ENCODE measurements around the gene PLEKHG5.

The PLEKHG5 gene

DNA sequence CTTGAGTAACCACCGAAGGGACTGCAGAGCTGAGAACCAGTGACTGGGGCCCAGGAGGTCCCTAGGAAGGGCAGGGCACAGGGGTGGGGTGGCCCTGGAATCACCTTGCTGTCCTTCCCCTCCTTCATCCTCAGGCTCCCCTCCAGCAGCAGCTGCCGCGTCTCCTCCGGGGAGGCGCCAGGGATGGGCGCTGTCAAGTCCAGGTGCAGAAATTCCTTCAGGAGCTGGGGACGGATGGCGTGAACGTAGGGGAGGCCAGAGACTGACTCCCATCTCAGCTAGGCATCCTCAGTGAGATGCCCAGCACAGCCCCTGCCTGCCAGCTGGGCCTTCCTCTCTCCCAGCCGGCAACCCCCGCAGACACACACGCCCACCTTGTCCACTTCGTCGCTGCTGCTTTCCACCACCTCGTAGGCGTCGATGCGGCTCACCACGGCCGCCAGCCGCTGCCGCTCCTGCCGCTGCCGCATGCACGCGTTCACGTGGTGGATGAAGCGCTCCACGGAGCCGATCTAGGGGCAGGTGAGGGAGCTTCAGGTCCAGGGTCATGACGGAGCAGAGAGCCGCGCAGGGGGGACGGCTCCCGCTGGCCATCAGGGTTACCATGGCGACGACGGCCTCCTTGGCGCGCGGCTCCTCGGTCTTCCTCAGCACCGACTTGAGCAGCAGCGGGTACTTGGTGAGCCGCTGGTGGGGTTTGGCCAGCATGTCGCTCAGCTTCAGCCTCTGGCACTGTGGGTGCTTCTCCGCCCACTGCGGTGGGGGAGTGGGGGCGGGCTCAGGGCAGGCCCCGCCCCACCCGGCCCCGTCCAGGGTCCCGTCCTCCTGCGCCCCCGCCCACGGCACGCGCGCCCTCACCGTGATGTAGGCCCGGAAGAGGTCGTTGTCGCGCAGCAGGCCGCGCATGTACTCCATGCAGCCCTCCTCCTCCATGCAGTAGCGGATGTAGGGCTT is 21.1 kb downstream of the PLEKHG5 start:
- no peak for TF ChIP-seq ZFX (IDR thresholded peaks at IDR 0.05)
- TF ChIP-seq, protein P1, sequence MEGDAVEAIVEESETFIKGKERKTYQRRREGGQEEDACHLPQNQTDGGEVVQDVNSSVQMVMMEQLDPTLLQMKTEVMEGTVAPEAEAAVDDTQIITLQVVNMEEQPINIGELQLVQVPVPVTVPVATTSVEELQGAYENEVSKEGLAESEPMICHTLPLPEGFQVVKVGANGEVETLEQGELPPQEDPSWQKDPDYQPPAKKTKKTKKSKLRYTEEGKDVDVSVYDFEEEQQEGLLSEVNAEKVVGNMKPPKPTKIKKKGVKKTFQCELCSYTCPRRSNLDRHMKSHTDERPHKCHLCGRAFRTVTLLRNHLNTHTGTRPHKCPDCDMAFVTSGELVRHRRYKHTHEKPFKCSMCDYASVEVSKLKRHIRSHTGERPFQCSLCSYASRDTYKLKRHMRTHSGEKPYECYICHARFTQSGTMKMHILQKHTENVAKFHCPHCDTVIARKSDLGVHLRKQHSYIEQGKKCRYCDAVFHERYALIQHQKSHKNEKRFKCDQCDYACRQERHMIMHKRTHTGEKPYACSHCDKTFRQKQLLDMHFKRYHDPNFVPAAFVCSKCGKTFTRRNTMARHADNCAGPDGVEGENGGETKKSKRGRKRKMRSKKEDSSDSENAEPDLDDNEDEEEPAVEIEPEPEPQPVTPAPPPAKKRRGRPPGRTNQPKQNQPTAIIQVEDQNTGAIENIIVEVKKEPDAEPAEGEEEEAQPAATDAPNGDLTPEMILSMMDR (conservative IDR thresholded peaks at IDR 0.05) = no peak
- H3K27ac ChIP-seq = no peak overlapping the region

DNA sequence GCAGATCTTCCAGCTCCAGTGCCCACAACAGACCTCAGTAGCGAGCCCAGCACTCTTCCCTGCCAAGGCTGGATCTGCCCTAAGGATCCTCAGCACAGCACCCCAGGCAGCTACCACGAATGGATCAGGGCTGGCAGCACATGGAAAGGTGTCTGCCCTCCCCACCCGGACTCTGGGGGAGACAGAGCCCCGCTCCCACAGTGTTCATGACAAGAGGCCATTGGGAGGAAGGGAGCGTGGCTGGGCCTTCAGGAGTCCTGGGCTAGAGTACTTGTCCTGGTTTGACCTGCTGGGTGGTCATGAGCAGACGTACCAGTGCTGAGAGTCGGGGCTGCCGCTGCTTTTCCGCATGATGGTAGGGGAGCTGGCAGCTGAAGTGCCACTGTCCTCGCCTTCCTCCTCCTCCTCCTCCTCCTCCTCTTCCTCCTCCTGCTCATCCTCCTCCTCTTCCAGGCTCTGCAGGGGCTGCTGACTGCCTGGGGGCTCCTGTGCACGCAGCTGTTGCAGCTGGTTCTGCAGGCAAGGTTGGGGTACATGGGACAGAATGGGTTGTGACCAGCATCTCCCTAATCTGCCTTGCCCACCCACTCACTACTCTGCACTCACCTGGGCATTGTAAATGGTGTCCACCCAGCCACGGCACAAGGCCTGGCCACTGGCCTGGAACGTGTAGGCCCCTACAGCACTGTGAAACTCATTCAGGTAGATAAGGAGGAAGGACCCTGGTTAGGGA is 22.6 kb downstream of the PLEKHG5 start:
- H3K27ac ChIP-seq = no peak overlapping the region
- TF ChIP-seq, protein P1 (conservative IDR thresholded peaks at IDR 0.05) = no peak
- no peak for TF ChIP-seq ZFX (IDR thresholded peaks at IDR 0.05)

DNA sequence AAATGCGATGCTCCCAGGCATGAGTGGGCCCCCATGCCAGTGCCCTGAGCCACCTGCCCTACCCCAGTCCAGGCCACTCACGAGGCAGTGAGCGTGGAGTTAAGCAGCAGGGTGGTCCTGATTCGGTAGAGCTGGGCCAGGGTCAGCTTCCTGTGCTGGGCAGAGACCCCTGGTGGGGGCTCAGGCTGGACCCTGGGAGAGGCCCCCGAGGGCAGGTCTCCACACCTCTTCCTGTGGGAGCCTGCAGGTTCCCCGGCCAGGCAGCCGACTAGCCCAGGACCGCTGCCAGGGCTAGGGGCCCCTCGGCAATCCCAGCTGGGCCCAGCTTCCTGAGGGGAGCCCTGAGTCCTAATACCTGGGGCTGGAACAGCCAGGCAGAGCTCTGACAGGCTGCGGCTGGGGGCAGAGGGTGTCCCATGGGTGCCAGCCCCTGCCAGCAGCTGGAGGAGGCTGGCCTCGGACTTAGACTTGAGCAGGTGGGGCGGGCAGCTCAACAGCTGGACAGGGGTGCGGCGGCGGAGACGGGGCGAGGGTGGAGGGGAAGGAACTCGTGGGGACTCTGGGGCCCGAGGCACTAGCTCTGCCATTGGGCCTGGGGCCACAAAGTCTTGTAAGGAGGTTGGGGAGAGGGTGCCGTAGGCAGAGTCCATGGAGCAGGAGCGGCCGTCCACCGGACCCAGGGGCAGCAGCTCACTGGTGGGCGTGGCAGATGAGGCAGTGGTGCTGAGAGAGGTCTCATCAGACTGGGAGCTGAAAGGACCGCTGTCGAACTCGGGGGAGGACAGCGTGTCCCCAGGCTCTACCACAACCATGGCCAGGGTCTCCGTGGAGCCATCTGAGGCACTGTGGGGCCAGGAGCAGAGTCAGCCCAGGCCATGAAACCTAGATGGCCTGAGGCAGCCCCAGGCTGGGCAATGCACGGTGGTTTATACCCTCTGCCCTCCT is 23.5 kb downstream of the PLEKHG5 start:
- no peak overlapping the region for H3K27ac ChIP-seq
- TF ChIP-seq, protein P1 (conservative IDR thresholded peaks at IDR 0.05) = no peak
- TF ChIP-seq ZFX (IDR thresholded peaks at IDR 0.05) = no peak

DNA sequence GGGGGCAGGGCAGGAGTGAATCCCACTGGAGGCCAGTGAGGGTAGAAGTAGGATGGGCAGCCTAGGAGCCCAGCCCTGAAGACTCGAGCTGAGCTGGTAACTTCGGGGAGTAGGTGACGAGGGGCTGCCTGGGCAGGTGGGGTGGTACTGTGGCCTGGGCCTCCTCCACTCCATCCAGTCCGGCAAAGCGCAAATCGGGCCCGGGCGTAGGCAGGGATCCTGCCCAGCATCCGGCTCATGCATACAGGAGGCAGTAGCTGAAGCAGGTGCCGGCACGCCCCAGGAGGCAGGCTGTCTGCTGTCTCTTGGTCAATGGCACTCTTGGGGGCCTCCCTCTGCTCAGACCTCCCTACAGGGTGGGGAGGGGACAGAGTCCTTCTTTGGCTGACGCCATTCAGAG is 24.2 kb downstream of the PLEKHG5 start:
- no peak for TF ChIP-seq ZFX (IDR thresholded peaks at IDR 0.05)
- TF ChIP-seq, protein P1 (conservative IDR thresholded peaks at IDR 0.05) = no peak
- no peak overlapping the region for H3K27ac ChIP-seq

DNA sequence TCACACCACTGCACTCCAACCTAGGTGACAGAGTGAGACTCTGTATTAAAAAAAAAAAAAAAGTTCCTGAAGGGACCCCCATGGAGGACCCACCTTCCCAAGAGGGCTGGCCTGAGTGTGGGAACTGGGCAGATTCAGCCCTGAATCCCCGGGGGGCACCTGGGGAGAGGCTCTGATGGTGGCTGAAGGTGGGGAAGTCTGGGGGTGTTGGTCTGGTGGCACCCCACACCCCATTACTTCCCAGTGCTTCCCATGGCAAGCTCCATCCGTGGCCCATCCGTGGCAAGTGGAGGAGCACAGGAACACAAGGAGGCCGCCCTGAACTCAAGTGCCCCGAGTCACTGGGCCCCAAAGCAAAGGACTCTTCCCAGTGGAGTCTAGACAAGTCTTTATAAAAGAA is 24.7 kb downstream of the PLEKHG5 start:
- H3K27ac ChIP-seq = no peak overlapping the region
- TF ChIP-seq ZFX (IDR thresholded peaks at IDR 0.05) = no peak
- TF ChIP-seq, protein P1 (conservative IDR thresholded peaks at IDR 0.05) = no peak

DNA sequence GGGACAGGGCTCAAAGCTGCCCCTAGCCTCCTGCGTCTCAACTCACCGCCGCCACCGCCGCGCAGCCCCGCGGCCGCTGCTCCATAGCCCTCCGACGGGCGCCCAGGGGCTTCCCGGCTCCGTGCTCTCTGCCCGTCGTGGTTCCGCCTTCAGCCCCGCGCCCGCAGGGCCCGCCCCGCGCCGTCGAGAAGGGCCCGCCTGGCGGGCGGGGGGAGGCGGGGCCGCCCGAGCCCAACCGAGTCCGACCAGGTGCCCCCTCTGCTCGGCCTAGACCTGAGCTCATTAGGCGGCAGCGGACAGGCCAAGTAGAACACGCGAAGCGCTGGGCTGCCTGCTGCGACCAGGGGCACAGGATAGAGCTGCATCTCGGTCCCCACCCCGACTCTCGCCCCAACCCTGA is 25.4 kb downstream of the PLEKHG5 start, which contains the start of gene TNFRSF25:
Gene TNFRSF25, minus strand, starts transcription at position 151 of the 400 bp plus-strand sequence. Its CDS starts 66 bp downstream, at position 85.
- no peak within 1 kb of the TSS for H3K27ac ChIP-seq
- TF ChIP-seq ZFX (IDR thresholded peaks at IDR 0.05) = no peak
- TF ChIP-seq, protein P1 (conservative IDR thresholded peaks at IDR 0.05) = no peak
